ENCODE results near the gene HIVEP1. TPM values are rescaled to one million over a fixed set of nuclear protein-coding genes. Genes with fewer than 3 reads are reported as not detected.

Gene HIVEP1
- total RNA-seq, 1 donor from 2014 or later, result 69.4 TPM

DNA sequence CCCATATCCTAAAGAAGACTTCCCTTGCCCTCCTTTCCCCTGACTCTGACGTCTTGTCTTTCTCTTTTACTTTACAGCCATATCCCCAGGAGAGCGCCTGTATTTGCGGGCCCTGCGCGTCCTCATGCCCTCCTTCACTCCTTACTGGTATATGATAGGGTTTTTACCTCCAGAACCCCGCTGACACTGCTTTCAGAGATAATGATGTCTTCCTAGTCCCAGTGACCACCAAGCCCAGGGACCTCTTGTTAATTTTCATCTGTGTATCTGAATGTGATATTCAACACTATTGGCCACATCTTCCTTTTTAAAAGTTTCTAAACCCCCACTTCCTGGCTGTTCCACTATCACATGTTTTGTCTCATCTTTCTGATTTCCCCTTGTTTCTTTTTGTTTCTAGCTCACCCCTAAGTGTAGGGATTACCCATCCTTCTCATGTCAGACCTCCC, 102.0 kb downstream of the HIVEP1 start:
- Mint-ChIP-seq H3K9me3 (peaks cover 19% of the 10 kb centered on the region), H3K27ac (peak overlapping the region; percentile 36), H3K27me3 (ENCODE audit: low read depth) (no peaks in the 10 kb centered on the region), H3K4me3 (no peak overlapping the region), H3K4me1 (peaks cover 6% of the 10 kb centered on the region), H3K36me3 (peaks cover 41% of the 10 kb centered on the region)
- DNase-seq (ENCODE audit: low spot score in 2 of 2, unreplicated experiment in 2 of 2), result no peak
- TF ChIP-seq, protein P1, sequence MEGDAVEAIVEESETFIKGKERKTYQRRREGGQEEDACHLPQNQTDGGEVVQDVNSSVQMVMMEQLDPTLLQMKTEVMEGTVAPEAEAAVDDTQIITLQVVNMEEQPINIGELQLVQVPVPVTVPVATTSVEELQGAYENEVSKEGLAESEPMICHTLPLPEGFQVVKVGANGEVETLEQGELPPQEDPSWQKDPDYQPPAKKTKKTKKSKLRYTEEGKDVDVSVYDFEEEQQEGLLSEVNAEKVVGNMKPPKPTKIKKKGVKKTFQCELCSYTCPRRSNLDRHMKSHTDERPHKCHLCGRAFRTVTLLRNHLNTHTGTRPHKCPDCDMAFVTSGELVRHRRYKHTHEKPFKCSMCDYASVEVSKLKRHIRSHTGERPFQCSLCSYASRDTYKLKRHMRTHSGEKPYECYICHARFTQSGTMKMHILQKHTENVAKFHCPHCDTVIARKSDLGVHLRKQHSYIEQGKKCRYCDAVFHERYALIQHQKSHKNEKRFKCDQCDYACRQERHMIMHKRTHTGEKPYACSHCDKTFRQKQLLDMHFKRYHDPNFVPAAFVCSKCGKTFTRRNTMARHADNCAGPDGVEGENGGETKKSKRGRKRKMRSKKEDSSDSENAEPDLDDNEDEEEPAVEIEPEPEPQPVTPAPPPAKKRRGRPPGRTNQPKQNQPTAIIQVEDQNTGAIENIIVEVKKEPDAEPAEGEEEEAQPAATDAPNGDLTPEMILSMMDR (IDR thresholded peaks at IDR 0.05; ENCODE audit: unreplicated experiment), result no peak

DNA sequence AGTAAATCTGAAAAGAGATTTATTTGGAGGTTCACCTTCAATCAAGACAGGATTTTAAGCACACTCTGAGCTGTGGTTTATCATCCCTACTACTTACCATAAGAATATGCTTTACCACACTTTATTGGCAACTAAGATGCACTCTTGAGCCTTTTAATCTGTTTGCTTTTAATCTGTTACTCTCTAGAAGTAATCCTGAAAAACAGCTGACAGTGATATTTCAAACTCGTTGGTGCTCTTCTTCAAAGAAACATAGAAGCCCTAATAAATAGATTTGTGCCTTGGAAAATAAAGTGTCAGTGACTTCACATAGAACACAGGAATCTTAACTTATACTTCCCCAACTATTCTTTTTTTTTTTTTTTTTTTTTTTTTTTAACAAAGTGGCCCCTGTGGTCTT, 102.9 kb downstream of the HIVEP1 start:
- H3K4me3 Mint-ChIP-seq, result no peak overlapping the region
- peaks cover 38% of the 10 kb centered on the region for H3K36me3 Mint-ChIP-seq
- peaks cover 6% of the 10 kb centered on the region for H3K4me1 Mint-ChIP-seq
- no peak for DNase-seq (ENCODE audit: low spot score in 2 of 2, unreplicated experiment in 2 of 2)
- H3K27me3 Mint-ChIP-seq (ENCODE audit: low read depth), result no peaks in the 10 kb centered on the region
- TF ChIP-seq, protein P1 (IDR thresholded peaks at IDR 0.05; ENCODE audit: unreplicated experiment), result no peak
- no peak overlapping the region for H3K27ac Mint-ChIP-seq
- peaks cover 19% of the 10 kb centered on the region for H3K9me3 Mint-ChIP-seq

DNA sequence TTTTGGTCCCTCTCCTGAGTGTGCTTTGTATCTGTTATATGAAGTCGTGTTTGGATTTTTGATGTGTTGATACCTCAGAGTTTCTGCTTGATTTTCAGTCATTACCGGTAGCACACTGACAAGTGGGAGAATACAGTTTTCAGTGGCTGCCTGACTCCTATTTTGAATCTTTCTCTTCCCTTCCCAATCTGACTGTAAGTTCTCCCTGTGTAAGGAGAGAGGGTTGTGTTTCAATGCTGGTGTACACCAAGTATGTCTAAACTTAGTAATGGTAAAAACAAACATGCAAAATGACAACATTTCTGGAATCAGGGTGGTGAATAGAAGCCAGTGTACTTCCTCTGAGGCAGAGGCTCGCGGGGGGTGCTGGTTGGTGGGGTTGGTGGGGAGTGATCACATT, 103.4 kb downstream of the HIVEP1 start:
- Mint-ChIP-seq H3K4me3 (no peak overlapping the region), H3K4me1 (peaks cover 6% of the 10 kb centered on the region), H3K9me3 (peaks cover 19% of the 10 kb centered on the region), H3K27me3 (ENCODE audit: low read depth) (no peaks in the 10 kb centered on the region), H3K27ac (no peak overlapping the region), H3K36me3 (peaks cover 40% of the 10 kb centered on the region)
- no peak for DNase-seq (ENCODE audit: low spot score in 2 of 2, unreplicated experiment in 2 of 2)
- TF ChIP-seq, protein P1 (IDR thresholded peaks at IDR 0.05; ENCODE audit: unreplicated experiment), result no peak

DNA sequence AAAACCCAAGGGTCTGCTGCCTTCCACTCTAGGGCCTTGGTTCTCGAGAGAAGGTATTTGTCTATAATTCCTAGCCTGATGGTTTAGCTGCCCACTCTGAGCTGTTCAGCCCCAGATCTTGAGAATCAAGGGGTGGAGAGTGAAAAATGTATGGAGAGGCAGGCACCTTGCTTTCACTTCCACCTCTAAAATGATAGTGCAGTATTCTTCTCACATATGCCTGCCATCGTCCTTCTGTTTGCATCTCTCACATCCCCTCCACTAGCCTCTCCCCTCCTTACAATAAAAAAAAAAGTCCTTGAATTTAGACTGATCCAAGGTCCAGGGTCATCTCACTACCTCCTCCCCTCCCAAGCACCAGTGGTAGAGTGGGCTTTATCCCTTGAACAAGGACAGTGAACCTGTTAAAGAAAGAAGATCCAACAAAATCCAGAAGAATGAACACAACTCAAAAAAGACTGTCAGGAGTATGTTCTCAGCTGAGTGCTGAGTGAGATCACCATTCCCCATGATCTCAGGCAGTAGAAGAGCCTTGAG, 104.2 kb downstream of the HIVEP1 start:
- H3K27me3 Mint-ChIP-seq (ENCODE audit: low read depth), result no peaks in the 10 kb centered on the region
- peaks cover 44% of the 10 kb centered on the region for H3K36me3 Mint-ChIP-seq
- H3K4me3 Mint-ChIP-seq, result no peak overlapping the region
- peaks cover 22% of the 10 kb centered on the region for H3K9me3 Mint-ChIP-seq
- H3K4me1 Mint-ChIP-seq, result peaks cover 6% of the 10 kb centered on the region
- TF ChIP-seq, protein P1 (IDR thresholded peaks at IDR 0.05; ENCODE audit: unreplicated experiment), result no peak
- no peak overlapping the region for H3K27ac Mint-ChIP-seq
- no peak for DNase-seq (ENCODE audit: low spot score in 2 of 2, unreplicated experiment in 2 of 2)

DNA sequence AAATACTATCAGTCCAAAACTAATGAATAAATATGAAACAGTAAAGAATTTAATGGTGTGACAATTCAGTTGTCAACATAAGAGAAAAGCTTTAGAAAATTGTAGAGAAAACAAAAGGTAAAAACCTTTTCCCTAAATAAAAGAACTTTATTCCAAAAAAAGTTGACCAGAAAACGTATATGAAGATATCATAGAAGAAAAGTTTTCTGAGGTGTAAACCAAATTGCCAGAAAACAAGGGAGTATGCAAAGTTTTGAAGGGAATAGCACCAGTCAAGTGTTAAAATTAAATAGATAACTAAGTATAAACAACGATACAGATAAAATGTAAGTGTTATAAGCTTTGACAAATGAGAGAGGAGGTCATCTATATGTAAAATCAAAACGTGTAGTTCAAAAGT, 104.9 kb downstream of the HIVEP1 start:
- Mint-ChIP-seq H3K27me3 (ENCODE audit: low read depth) (no peaks in the 10 kb centered on the region), H3K9me3 (peaks cover 22% of the 10 kb centered on the region), H3K36me3 (peaks cover 50% of the 10 kb centered on the region), H3K27ac (no peak overlapping the region), H3K4me3 (no peak overlapping the region), H3K4me1 (peaks cover 6% of the 10 kb centered on the region)
- TF ChIP-seq, protein P1 (IDR thresholded peaks at IDR 0.05; ENCODE audit: unreplicated experiment), result no peak
- DNase-seq (ENCODE audit: low spot score in 2 of 2, unreplicated experiment in 2 of 2), result no peak

DNA sequence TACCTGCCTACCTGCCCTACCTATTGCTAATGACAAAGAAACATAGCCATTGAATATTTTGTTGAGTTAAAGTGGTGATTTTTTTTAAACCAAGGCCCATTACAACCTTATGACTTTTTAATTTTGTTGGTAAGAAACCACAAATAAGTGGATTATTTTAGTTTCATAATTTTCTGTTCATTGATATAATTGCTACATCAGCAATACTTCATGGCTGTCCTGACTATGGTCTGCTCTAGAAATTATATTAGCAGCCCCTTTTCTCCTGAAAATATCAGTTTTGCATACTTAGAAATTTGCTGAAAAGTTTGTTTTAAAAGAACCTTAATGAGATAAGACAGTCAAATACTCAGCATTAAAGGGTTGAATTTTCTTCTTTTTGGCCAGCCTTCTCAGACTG, 106.5 kb downstream of the HIVEP1 start:
- Mint-ChIP-seq H3K27ac (no peak overlapping the region), H3K36me3 (peaks cover 60% of the 10 kb centered on the region), H3K4me1 (peaks cover 6% of the 10 kb centered on the region), H3K27me3 (ENCODE audit: low read depth) (no peaks in the 10 kb centered on the region), H3K4me3 (no peak overlapping the region), H3K9me3 (peaks cover 22% of the 10 kb centered on the region)
- TF ChIP-seq, protein P1 (IDR thresholded peaks at IDR 0.05; ENCODE audit: unreplicated experiment), result no peak
- DNase-seq (ENCODE audit: low spot score in 2 of 2, unreplicated experiment in 2 of 2), result no peak

Data from mesothelial cell of epicardium (in vitro differentiated cells).